Common myeloid progenitor, CD34-positive (primary cell): ENCODE measurements around the gene ANP32B.

Experiments used
- CTCF ChIA-PET: fragments of 350-600 bp; sonication (Branson Sonifier 250); formaldehyde crosslinking; loops from one replicate; lab custom pipeline; 2021; ENCODE audit warnings: antibody characterized with exemption; lab: Charles Lee
- POLR2A ChIA-PET: fragments of 350-600 bp; sonication (Branson Sonifier 250); formaldehyde crosslinking; loops from one replicate; lab custom pipeline; 2021; ENCODE audit warnings: antibody characterized with exemption; lab: Charles Lee
- DNase-seq, 3 donors: peaks; one replicate each; pipeline versions ENCODE4 v3.0.0 to v3.0.0-alpha.2; 2013
- H3K27ac ChIP-seq, 2 experiments: 1 replicate in 1 of 2; 2 replicates in 1 of 2; pipeline ENCODE4 v1.7.0; 2013; ENCODE audit warnings: inconsistent platforms in 2 of 2, low read length in 2 of 2, mild to moderate bottlenecking in 2 of 2, low read depth in 1 of 2, moderate library complexity in 1 of 2; ENCODE audit not compliant: severe bottlenecking in 2 of 2, insufficient read depth in 1 of 2, poor library complexity in 1 of 2
- H3K27me3 ChIP-seq, 5 experiments: replicated peaks in 2 of 5; 1 replicate in 3 of 5; 2 replicates in 2 of 5; pipeline versions ENCODE4 v1.6.1 to v1.7.0; 2013; ENCODE audit warnings: low read length in 4 of 5, mild to moderate bottlenecking in 2 of 5, moderate library complexity in 2 of 5, inconsistent platforms in 1 of 5; ENCODE audit not compliant: insufficient read depth in 5 of 5, control insufficient read depth in 4 of 5
- H3K36me3 ChIP-seq, 4 experiments: 1 replicate in 2 of 4; 2 replicates in 2 of 4; pipeline versions ENCODE4 v1.6.1 to v1.7.0; 2013; ENCODE audit warnings: low read length in 3 of 4, control low read depth in 1 of 4, mild to moderate bottlenecking in 1 of 4; ENCODE audit not compliant: control insufficient read depth in 4 of 4, insufficient read depth in 4 of 4
- H3K4me1 ChIP-seq, 4 experiments: 1 replicate in 3 of 4; 2 replicates in 1 of 4; pipeline versions ENCODE4 v1.6.1 to v1.7.1; 2013; ENCODE audit warnings: low read length in 3 of 4, mild to moderate bottlenecking in 3 of 4, control low read depth in 1 of 4, inconsistent platforms in 1 of 4, moderate library complexity in 1 of 4; ENCODE audit not compliant: control insufficient read depth in 4 of 4, insufficient read depth in 4 of 4; ENCODE audit errors: control extremely low read depth in 1 of 4
- H3K4me3 ChIP-seq, 7 experiments: 1 replicate in 4 of 7; 2 replicates in 3 of 7; pipeline versions ENCODE4 v1.5.1 to v1.7.0; 2013; ENCODE audit warnings: mild to moderate bottlenecking in 7 of 7, low read length in 6 of 7, moderate library complexity in 6 of 7, inconsistent platforms in 2 of 7, low read depth in 2 of 7, control low read depth in 1 of 7; ENCODE audit not compliant: insufficient read depth in 4 of 7, control insufficient read depth in 1 of 7; ENCODE audit errors: extremely low read depth in 1 of 7
- H3K9me3 ChIP-seq, 5 experiments: 1 replicate in 4 of 5; 2 replicates in 1 of 5; pipeline versions ENCODE4 v1.6.1 to v1.7.1; 2013; ENCODE audit warnings: low read length in 4 of 5, mild to moderate bottlenecking in 2 of 5, inconsistent platforms in 1 of 5, low read depth in 1 of 5, moderate library complexity in 1 of 5; ENCODE audit not compliant: control insufficient read depth in 4 of 5, insufficient read depth in 2 of 5; ENCODE audit errors: control extremely low read depth in 1 of 5
- WGBS: methylation state at CpG from one replicate; pipeline ENCODE4 v1.1.5; 2013; ENCODE audit not compliant: insufficient coverage; 5-methylcytosine and 5-hydroxymethylcytosine counted together

ANP32B gene

DNA sequence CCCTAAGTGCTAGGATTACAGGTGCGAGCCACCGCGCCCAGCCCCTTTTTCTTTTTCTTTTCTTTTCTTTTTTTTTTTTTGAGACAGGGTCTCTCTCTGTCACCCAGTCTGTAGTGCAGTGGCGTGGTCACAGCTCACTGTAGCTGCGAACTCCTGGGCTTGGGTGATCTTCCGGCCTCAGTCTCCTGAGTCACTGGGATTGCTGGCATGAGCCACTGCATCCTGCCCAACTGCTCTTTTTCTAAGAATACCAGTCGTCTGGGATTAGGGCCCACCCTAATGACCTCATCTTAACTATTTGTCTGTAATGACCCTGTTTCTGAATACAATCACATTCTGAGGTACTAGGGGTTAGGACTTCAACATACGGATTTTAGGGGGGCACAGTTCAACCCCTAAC is 39.3 kb downstream of the ANP32B start:
- H3K4me1 ChIP-seq, result peaks cover 0 to 5% (median 0%) of the 10 kb centered on the region in 4 experiments
- no peak for DNase-seq
- no peak overlapping the region for H3K27ac ChIP-seq
- no peak overlapping the region for H3K4me3 ChIP-seq
- WGBS, result 97% methylated on average over 4 of the region's 8 CpGs
- POLR2A ChIA-PET, result no interaction called here
- H3K36me3 ChIP-seq, result peaks cover 13 to 42% (median 32%) of the 10 kb centered on the region in 4 experiments
- no peaks in the 10 kb centered on the region for H3K9me3 ChIP-seq
- no peaks in the 10 kb centered on the region for H3K27me3 ChIP-seq
- CTCF ChIA-PET, result interaction anchor here (12.3 kb wide), 1 partner anchor 15 kb away, joined by 93 read pairs; no protein-coding TSS in a partner anchor

DNA sequence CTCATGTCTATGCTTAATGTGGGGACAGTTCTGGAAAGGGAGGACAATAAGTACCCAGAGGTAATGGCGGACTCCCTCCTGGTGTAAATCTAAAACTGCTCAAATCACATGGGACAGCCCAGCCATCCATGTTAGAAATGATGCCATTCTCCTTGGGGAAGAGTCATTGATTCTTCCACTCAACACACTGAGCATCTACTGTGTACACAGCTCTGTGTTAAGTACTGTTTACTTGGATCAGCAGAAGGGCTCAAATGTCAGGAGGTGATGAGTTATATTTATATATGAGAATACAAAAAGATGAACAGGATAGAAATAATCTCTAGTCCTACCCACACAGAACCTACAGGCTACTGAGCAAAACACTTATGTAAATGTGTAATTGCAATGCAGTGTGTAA is 41.6 kb downstream of the ANP32B start:
- POLR2A ChIA-PET, result interaction anchor here (0.7 kb wide), 1 partner anchor 69 kb away, joined by 3 read pairs; no protein-coding TSS in a partner anchor
- no peak overlapping the region for H3K27ac ChIP-seq
- peaks cover 0 to 5% (median 0%) of the 10 kb centered on the region in 4 experiments for H3K4me1 ChIP-seq
- H3K27me3 ChIP-seq, result no peaks in the 10 kb centered on the region
- 100% methylated on average over 1 of the region's 1 CpG for WGBS
- H3K36me3 ChIP-seq, result peaks cover 2 to 21% (median 14%) of the 10 kb centered on the region in 4 experiments
- H3K9me3 ChIP-seq, result no peaks in the 10 kb centered on the region
- no peak overlapping the region for H3K4me3 ChIP-seq
- no peak for DNase-seq
- CTCF ChIA-PET, result interaction anchor here (0.9 to 12.3 kb wide), 5 partner anchors 13 to 102 kb away, joined by 3 to 93 read pairs (median 6); partner anchors contain the start of gene TRMO

DNA sequence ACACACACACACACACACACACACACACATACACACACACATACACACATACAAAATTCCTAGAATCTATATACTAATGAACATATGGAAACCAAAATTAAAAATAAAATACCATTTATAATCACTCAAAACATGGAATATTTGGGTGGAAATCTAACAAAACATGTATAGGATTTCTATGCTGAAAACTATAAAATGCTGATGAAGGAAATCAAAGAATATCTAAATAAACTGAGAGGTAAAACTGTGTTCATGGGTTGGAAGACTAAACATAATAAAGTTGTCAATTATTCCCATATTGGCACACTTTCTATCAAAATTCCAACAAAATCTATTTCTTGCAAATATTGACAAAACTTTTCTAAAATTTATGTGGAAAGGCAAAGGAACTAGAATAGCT is 48.0 kb downstream of the ANP32B start:
- no peak overlapping the region for H3K27ac ChIP-seq
- no peak overlapping the region for H3K4me3 ChIP-seq
- ChIA-PET CTCF (interaction anchor here (1.0 to 13.1 kb wide), 4 partner anchors 10 to 108 kb away, joined by 3 to 111 read pairs (median 18); partner anchors contain the start of gene TRMO), POLR2A (no interaction called here)
- DNase-seq, result no peak
- peaks cover 0 to 5% (median 2%) of the 10 kb centered on the region in 4 experiments for H3K4me1 ChIP-seq
- H3K9me3 ChIP-seq, result no peaks in the 10 kb centered on the region
- no peaks in the 10 kb centered on the region for H3K36me3 ChIP-seq
- no peaks in the 10 kb centered on the region for H3K27me3 ChIP-seq

DNA sequence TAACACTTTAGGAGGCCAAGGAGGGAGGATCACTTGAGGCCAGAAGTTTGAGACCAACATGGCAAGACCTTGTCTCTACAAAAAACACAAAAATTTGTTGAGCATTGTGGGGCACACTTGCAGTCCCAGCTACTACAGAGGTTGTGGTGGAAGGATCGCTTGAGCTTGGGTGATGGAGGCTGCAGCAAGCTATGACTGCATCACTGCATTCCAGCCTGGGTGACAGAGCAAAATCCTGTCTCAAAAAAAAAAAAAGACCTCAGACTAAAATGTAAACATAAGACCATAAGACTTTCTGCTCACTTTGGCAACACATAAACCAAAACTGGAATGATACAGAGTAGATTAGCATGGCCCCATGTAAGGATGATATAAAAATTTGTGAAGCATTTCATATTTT is 48.8 kb downstream of the ANP32B start:
- Histone ChIP-seq H3K4me1 (peaks cover 0 to 6% (median 3%) of the 10 kb centered on the region in 4 experiments), H3K36me3 (no peaks in the 10 kb centered on the region), H3K9me3 (no peaks in the 10 kb centered on the region), H3K4me3 (no peak overlapping the region), H3K27me3 (no peaks in the 10 kb centered on the region), H3K27ac (no peak overlapping the region)
- DNase-seq, result no peak
- ChIA-PET POLR2A (no interaction called here), CTCF (interaction anchor here (0.9 to 13.1 kb wide), 6 partner anchors 9 to 109 kb away, joined by 3 to 111 read pairs (median 4); partner anchors contain the start of gene TRMO)
- 100% methylated on average over 1 of the region's 1 CpG for WGBS

DNA sequence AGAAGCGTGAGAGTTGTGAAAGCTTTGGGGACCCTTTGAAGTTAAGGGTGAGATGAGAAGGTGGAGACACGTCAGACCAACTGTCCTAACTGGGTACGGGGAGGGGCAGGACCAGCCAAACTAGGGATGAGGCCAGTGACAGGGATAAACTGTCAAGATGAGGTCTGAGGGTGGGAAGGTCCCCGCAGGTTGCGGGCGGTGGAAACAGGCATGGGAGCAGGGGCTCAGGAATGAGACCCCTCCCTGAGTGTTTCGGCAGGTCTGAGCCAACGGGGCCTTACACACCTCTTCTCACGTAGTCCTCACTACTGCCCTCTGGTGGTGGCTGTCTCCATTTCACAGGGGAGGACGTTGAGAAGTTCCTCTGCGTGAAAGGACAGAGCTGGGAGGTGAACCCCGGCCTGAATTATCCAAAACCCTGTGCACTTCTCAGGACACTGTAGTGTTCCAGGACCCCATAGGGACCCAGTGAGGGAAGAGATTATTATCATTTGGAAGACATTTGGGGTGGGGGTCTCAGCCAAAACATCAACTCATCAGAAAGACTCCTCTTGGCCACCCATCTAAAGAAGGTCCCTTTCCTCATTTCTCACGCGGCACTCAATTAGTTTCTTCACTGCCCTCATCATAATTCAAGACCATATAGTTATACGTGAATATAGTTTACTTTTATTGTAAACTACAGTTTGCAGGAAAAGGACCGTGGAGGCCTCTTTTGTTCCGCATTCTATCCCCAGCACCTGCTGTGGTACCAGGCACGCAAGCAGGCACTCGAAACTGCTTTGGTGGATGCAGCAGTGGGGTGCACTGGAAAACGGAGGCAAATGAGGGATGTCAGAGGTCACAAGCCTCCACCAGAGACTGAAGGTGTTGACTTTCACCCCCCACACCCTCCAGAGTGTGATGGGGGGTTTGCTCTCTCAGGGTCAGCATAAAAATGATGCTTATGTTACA is 51.7 kb downstream of the ANP32B start:
- H3K36me3 ChIP-seq, result no peaks in the 10 kb centered on the region
- DNase-seq, result peak; percentile 86 to 92 (median 86)
- H3K4me1 ChIP-seq, result peaks cover 3 to 15% (median 12%) of the 10 kb centered on the region in 4 experiments
- peak overlapping the region in 4 of 7 experiments; percentile 2 to 70 (median 30) for H3K4me3 ChIP-seq
- H3K27ac ChIP-seq, result no peak overlapping the region
- CTCF ChIA-PET, result interaction anchor here (0.6 to 13.1 kb wide), 17 partner anchors 10 to 357 kb away, joined by 3 to 111 read pairs (median 5); partner anchors contain the start of gene TRMO
- POLR2A ChIA-PET, result interaction anchor here (0.6 to 0.8 kb wide), 3 partner anchors 11 to 236 kb away, joined by 3 to 5 read pairs (median 4); partner anchors contain the start of gene TRMO
- 42% methylated on average over 15 of the region's 20 CpGs for WGBS
- no peaks in the 10 kb centered on the region for H3K9me3 ChIP-seq
- no peaks in the 10 kb centered on the region for H3K27me3 ChIP-seq

DNA sequence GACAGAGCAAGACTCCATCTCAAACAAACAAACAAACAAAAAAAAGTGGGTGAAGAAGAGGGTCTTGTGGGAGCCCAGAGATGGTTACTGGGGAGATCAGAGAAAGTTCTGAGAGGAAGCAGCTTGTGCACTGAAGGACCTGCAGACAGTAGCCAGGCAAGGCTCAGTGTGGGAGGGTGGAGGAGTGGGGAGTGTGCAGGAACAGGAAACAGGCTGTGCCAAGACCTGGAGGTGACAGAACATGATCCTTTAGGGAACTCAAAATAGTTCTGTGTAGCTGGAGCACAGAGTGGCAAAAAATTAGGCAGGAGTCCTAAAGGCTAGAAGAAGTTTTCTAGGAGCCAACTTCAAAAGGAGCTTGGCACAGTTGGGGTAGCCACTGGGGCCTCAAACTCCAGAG is 54.2 kb downstream of the ANP32B start:
- Histone ChIP-seq H3K27ac (peak overlapping the region in 1 of 2 experiments; percentile 5), H3K9me3 (no peaks in the 10 kb centered on the region), H3K4me1 (peaks cover 3 to 15% (median 12%) of the 10 kb centered on the region in 4 experiments), H3K4me3 (no peak overlapping the region), H3K36me3 (no peaks in the 10 kb centered on the region), H3K27me3 (no peaks in the 10 kb centered on the region)
- POLR2A ChIA-PET, result interaction anchor here (0.8 kb wide), 1 partner anchor 19 kb away, joined by 3 read pairs; the partner anchor contains the start of gene NANS
- DNase-seq, result peak in 2 of 3 donors; percentile 79 to 82
- CTCF ChIA-PET, result interaction anchor here (0.7 to 13.1 kb wide), 14 partner anchors 10 to 120 kb away, joined by 3 to 111 read pairs (median 4); partner anchors contain the start of genes ANP32B, HEMGN and TRMO
